ENCODE results near the gene CLIP3.

DNA sequence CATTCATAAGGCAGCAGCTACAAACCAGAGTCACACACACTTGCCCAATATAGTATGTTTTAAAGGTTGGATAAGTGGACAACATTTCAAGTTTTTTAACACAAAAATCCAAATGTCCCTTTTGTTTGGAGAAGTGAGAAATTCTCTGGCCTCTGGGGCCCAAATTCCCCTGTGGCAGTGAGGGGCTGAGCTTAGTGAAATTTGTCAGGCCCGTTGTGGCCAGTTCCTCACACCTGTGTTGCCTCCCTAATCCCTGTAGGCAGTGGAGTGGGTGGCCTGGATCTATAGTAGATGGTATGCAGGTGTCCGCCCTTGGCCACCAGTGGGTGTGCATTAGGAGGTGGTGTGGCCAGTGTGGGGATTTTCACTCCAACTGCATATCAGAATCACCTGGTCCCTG lies 28.7 kb upstream of the CLIP3 start:
- TF ChIP-seq, protein P1, sequence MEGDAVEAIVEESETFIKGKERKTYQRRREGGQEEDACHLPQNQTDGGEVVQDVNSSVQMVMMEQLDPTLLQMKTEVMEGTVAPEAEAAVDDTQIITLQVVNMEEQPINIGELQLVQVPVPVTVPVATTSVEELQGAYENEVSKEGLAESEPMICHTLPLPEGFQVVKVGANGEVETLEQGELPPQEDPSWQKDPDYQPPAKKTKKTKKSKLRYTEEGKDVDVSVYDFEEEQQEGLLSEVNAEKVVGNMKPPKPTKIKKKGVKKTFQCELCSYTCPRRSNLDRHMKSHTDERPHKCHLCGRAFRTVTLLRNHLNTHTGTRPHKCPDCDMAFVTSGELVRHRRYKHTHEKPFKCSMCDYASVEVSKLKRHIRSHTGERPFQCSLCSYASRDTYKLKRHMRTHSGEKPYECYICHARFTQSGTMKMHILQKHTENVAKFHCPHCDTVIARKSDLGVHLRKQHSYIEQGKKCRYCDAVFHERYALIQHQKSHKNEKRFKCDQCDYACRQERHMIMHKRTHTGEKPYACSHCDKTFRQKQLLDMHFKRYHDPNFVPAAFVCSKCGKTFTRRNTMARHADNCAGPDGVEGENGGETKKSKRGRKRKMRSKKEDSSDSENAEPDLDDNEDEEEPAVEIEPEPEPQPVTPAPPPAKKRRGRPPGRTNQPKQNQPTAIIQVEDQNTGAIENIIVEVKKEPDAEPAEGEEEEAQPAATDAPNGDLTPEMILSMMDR (IDR thresholded peaks at IDR 0.05), result no peak
- TF ChIP-seq POLR2A (IDR thresholded peaks at IDR 0.05), result no peak

All from adrenal gland (tissue), 5 donors.